ENCODE measurements around the gene CNP. TPM values are rescaled to one million over a fixed set of nuclear protein-coding genes. Genes with fewer than 3 reads are reported as not detected.
A peak's percentile ranks its signal among the peaks of the same experiment; 100 is the strongest.

CNP gene
- total RNA-seq, 1 donor from 2014 or later, result 79.4 TPM

- no peak for DNase-seq (ENCODE audit: low spot score)
- Mint-ChIP-seq H3K36me3 (ENCODE audit: low read depth) (no peaks in the 10 kb centered on the region), H3K4me1 (ENCODE audit: low read depth) (no peaks in the 10 kb centered on the region), H3K4me3 (ENCODE audit: unreplicated experiment) (no peak overlapping the region), H3K27me3 (ENCODE audit: low read depth) (no peaks in the 10 kb centered on the region), H3K9me3 (ENCODE audit: low read depth) (no peaks in the 10 kb centered on the region), H3K27ac (ENCODE audit: unreplicated experiment) (no peak overlapping the region)
- TF ChIP-seq CTCF (IDR thresholded peaks at IDR 0.05), result no peak
These were observed 21.7 kb upstream of the CNP start for GRCh38 chr17:41944943-41945342.

- no peaks in the 10 kb centered on the region for H3K4me1 Mint-ChIP-seq (ENCODE audit: low read depth)
- H3K4me3 Mint-ChIP-seq (ENCODE audit: unreplicated experiment), result no peak overlapping the region
- H3K27ac Mint-ChIP-seq (ENCODE audit: unreplicated experiment), result no peak overlapping the region
- H3K9me3 Mint-ChIP-seq (ENCODE audit: low read depth), result no peaks in the 10 kb centered on the region
- TF ChIP-seq CTCF (IDR thresholded peaks at IDR 0.05), result no peak
- DNase-seq (ENCODE audit: low spot score), result no peak
- H3K27me3 Mint-ChIP-seq (ENCODE audit: low read depth), result no peaks in the 10 kb centered on the region
- no peaks in the 10 kb centered on the region for H3K36me3 Mint-ChIP-seq (ENCODE audit: low read depth)
These were observed 17.7 kb upstream of the CNP start for GRCh38 chr17:41948762-41949460.

GRCh38 chr17:41956522-41956921, 10.1 kb upstream of the CNP start:
- Mint-ChIP-seq H3K27ac (ENCODE audit: unreplicated experiment) (no peak overlapping the region), H3K36me3 (ENCODE audit: low read depth) (no peaks in the 10 kb centered on the region), H3K27me3 (ENCODE audit: low read depth) (no peaks in the 10 kb centered on the region), H3K4me1 (ENCODE audit: low read depth) (peaks cover 27% of the 10 kb centered on the region), H3K9me3 (ENCODE audit: low read depth) (no peaks in the 10 kb centered on the region), H3K4me3 (ENCODE audit: unreplicated experiment) (no peak overlapping the region)
- no peak for TF ChIP-seq CTCF (IDR thresholded peaks at IDR 0.05)
- no peak for DNase-seq (ENCODE audit: low spot score)

GRCh38 chr17:41957031-41957868, 9.3 kb upstream of the CNP start:
- H3K27ac Mint-ChIP-seq (ENCODE audit: unreplicated experiment), result peak overlapping the region; percentile 74
- TF ChIP-seq CTCF (IDR thresholded peaks at IDR 0.05), result no peak
- H3K36me3 Mint-ChIP-seq (ENCODE audit: low read depth), result no peaks in the 10 kb centered on the region
- H3K27me3 Mint-ChIP-seq (ENCODE audit: low read depth), result no peaks in the 10 kb centered on the region
- DNase-seq (ENCODE audit: low spot score), result no peak
- H3K4me1 Mint-ChIP-seq (ENCODE audit: low read depth), result peaks cover 27% of the 10 kb centered on the region
- no peaks in the 10 kb centered on the region for H3K9me3 Mint-ChIP-seq (ENCODE audit: low read depth)
- no peak overlapping the region for H3K4me3 Mint-ChIP-seq (ENCODE audit: unreplicated experiment)

GRCh38 chr17:41957869-41958439, 8.6 kb upstream of the CNP start:
- H3K9me3 Mint-ChIP-seq (ENCODE audit: low read depth), result no peaks in the 10 kb centered on the region
- TF ChIP-seq CTCF (IDR thresholded peaks at IDR 0.05), result no peak
- H3K27me3 Mint-ChIP-seq (ENCODE audit: low read depth), result no peaks in the 10 kb centered on the region
- H3K27ac Mint-ChIP-seq (ENCODE audit: unreplicated experiment), result peak overlapping the region; percentile 74
- DNase-seq (ENCODE audit: low spot score), result no peak
- H3K4me1 Mint-ChIP-seq (ENCODE audit: low read depth), result peaks cover 27% of the 10 kb centered on the region
- H3K36me3 Mint-ChIP-seq (ENCODE audit: low read depth), result no peaks in the 10 kb centered on the region
- no peak overlapping the region for H3K4me3 Mint-ChIP-seq (ENCODE audit: unreplicated experiment)
